GM12878 (cell line): ENCODE measurements around the gene OTOS. TPM values are rescaled to one million over a fixed set of nuclear protein-coding genes. Genes with fewer than 3 reads are reported as not detected.

Source experiments
- ATAC-seq: fragments of 200-7000 bp; cut with Tn5 transposase; 3 replicates; pipeline ENCODE4 v1.9.1; 2020; ENCODE audit warnings: mild to moderate bottlenecking, moderate library complexity
- BruUV-seq: library from RNA; stranded (reverse); fragments of 400-500 nt; replicated peaks from 2 replicates; lab custom pipeline; 2021; lab: Mats Ljungman, UMichigan
- CTCF ChIA-PET: fragments of 300-600 bp; sonication (Branson Sonifier 250); formaldehyde crosslinking; extraction: SDS; loops from one replicate; lab custom pipeline; 2021; ENCODE audit warnings: inconsistent platforms; lab: Yijun Ruan, JAX
- POLR2A ChIA-PET: fragments of 350-600 bp; formaldehyde crosslinking; extraction: SDS; loops from one replicate; lab custom pipeline; 2021; ENCODE audit warnings: inconsistent platforms; lab: Charles Lee
- RAD21 ChIA-PET: fragments of 300-600 bp; sonication (Branson Sonifier 250); formaldehyde crosslinking; loops from one replicate; lab custom pipeline; 2023; ENCODE audit warnings: antibody characterized with exemption; ENCODE audit not compliant: unreplicated experiment; lab: Charles Lee
- SMC1A ChIA-PET: fragments of 300-600 bp; sonication (Branson Sonifier 250); formaldehyde crosslinking; loops from one replicate; lab custom pipeline; 2023; ENCODE audit not compliant: unreplicated experiment, uncharacterized antibody; lab: Charles Lee
- DNase-seq: peaks from one replicate; pipeline ENCODE4 v3.0.0-alpha.2; 2011; ENCODE audit warnings: low read depth, low spot score
- FAIRE-seq: peaks from 3 replicates; lab custom pipeline; 2011; peaks lifted over from hg19 to GRCh38; lab: Jason Lieb, UNC
- H2AFZ ChIP-seq: 2 replicates; pipeline ENCODE4 v1.6.0; 2011; ENCODE audit warnings: low read depth, low read length, control low read depth; ENCODE audit not compliant: control insufficient read depth
- H3K27ac ChIP-seq: 2 replicates; pipeline ENCODE4 v1.5.1; 2011; ENCODE audit warnings: control low read depth; ENCODE audit not compliant: control insufficient read depth, insufficient read depth
- H3K27me3 ChIP-seq, 2 experiments: replicated peaks in 1 of 2; 2 replicates each; pipeline versions ENCODE4 v1.6.0 to v1.6.1; 2011; ENCODE audit warnings: low read length in 1 of 2; ENCODE audit not compliant: control insufficient read depth in 2 of 2, insufficient read depth in 2 of 2
- H3K36me3 ChIP-seq, 2 experiments: 2 replicates each; pipeline ENCODE4 v1.5.1; 2011; ENCODE audit warnings: low read length in 1 of 2; ENCODE audit not compliant: control insufficient read depth in 2 of 2, insufficient read depth in 2 of 2
- H3K4me1 ChIP-seq: 2 replicates; pipeline ENCODE4 v1.6.1; 2011; ENCODE audit warnings: mild to moderate bottlenecking, low read length, moderate library complexity, mixed read lengths; ENCODE audit not compliant: control insufficient read depth, insufficient read depth
- H3K4me2 ChIP-seq: 2 replicates; pipeline ENCODE4 v1.6.0; 2011; ENCODE audit warnings: control low read depth; ENCODE audit not compliant: control insufficient read depth, insufficient read depth
- H3K4me3 ChIP-seq: fragments of 200-600 bp; sonication (generic); 2 replicates; pipeline ENCODE4 v1.5.1; 2016
- H3K79me2 ChIP-seq: 2 replicates; pipeline ENCODE4 v1.6.0; 2011; ENCODE audit warnings: low read length; ENCODE audit not compliant: control insufficient read depth, insufficient read depth
- H3K9ac ChIP-seq: 2 replicates; pipeline ENCODE4 v1.8.0; 2011; ENCODE audit warnings: low read length, control low read depth, mixed read lengths; ENCODE audit not compliant: control insufficient read depth, insufficient read depth
- H3K9me3 ChIP-seq: replicated peaks from 3 replicates; pipeline ENCODE4 v1.5.1; 2011; ENCODE audit warnings: mild to moderate bottlenecking, low read length; ENCODE audit not compliant: control insufficient read depth, insufficient read depth
- H4K20me1 ChIP-seq: 2 replicates; pipeline ENCODE4 v1.6.0; 2011; ENCODE audit not compliant: control insufficient read depth, insufficient read depth
- BACH1 ChIP-seq: fragments of 450-650 bp; IDR thresholded peaks from 2 replicates; pipeline ENCODE4 v1.6.1; 2017; ENCODE audit warnings: mild to moderate bottlenecking, borderline replicate concordance
- CREM ChIP-seq: IDR thresholded peaks from 2 replicates; pipeline ENCODE4 v1.6.1; 2014; ENCODE audit warnings: antibody characterized with exemption, low read depth
- FOS ChIP-seq: IDR thresholded peaks from 3 replicates; pipeline ENCODE4 v1.6.1; 2011; ENCODE audit warnings: borderline replicate concordance; ENCODE audit not compliant: insufficient read length; ENCODE audit errors: extremely low read depth
- KDM1A ChIP-seq: fragments of 200-600 bp; sonication (generic); IDR thresholded peaks from 2 replicates; pipeline ENCODE4 v1.6.1; 2016; ENCODE audit warnings: borderline replicate concordance
- KLF5 ChIP-seq: fragments of 450-650 bp; IDR thresholded peaks from 2 replicates; pipeline ENCODE4 v1.6.1; 2014; ENCODE audit warnings: mild to moderate bottlenecking; ENCODE audit not compliant: partially characterized antibody
- NBN ChIP-seq: fragments of 450-650 bp; IDR thresholded peaks from 2 replicates; pipeline ENCODE4 v1.6.1; 2016
- NR2F1 ChIP-seq: fragments of 450-650 bp; conservative IDR thresholded peaks from 2 replicates; pipeline ENCODE4 v1.6.1; 2017; ENCODE audit warnings: mild to moderate bottlenecking
- POLR2AphosphoS2 ChIP-seq: IDR thresholded peaks from 2 replicates; pipeline ENCODE4 v1.6.1; 2011; ENCODE audit warnings: low read depth, mild to moderate bottlenecking, low read length, improper control_type of control experiment, moderate library complexity
- POU2F2 ChIP-seq: IDR thresholded peaks from 3 replicates; pipeline ENCODE4 v1.6.1; 2011; ENCODE audit warnings: low read depth, mild to moderate bottlenecking, low read length, borderline replicate concordance
- PRDM15 ChIP-seq: fragments of 450-650 bp; formaldehyde crosslinking; IDR thresholded peaks from 2 replicates; pipeline ENCODE4 v1.4.0; 2020; ENCODE audit warnings: mild to moderate bottlenecking, moderate library complexity
- TAF1 ChIP-seq: IDR thresholded peaks from 2 replicates; pipeline ENCODE4 v1.6.1; 2011; ENCODE audit warnings: mild to moderate bottlenecking, low read depth, low read length, borderline replicate concordance
- TARDBP ChIP-seq: IDR thresholded peaks from 2 replicates; pipeline ENCODE4 v1.6.1; 2016; ENCODE audit warnings: borderline replicate concordance
- WRNIP1 ChIP-seq: IDR thresholded peaks from 2 replicates; pipeline ENCODE4 v1.6.1; 2011; ENCODE audit warnings: low read depth, low read length, improper control_type of control experiment, borderline replicate concordance
- ZNF622 ChIP-seq: fragments of 450-650 bp; IDR thresholded peaks from 2 replicates; pipeline ENCODE4 v1.6.1; 2017; ENCODE audit warnings: mild to moderate bottlenecking, inconsistent platforms
- WGBS: methylation state at CpG from one replicate; pipeline ENCODE4 v1.1.6; 2016; ENCODE audit warnings: low lambda C conversion rate; ENCODE audit not compliant: insufficient replicate concordance, insufficient coverage; ENCODE audit errors: missing lambda C conversion rate; 5-methylcytosine and 5-hydroxymethylcytosine counted together
- in situ Hi-C: fragments of 300-500 bp; cut with MboI; formaldehyde crosslinking; loops from 9 replicates; pipeline ENCODE4 v1.14.3; 2018; ENCODE audit warnings: mixed read lengths
- intact Hi-C: fragments of 100-400 bp; cut with micrococcal nuclease; formaldehyde crosslinking; loops from one replicate; pipeline ENCODE4 v1.14.2; 2022; ENCODE audit not compliant: unreplicated experiment
- polyA plus RNA-seq, 11 experiments: library from polyadenylated mRNA; depleted of rRNA in 4 of 11; unstranded in 6 of 11; stranded (reverse) in 5 of 11; fragments of >200 nt; fragmentation: Nextera tagmentation in 4 of 11; fragmentation: Illumina TruSeq in 1 of 11; extraction: Ambion mirVana in 4 of 11; extraction: Trizol in 1 of 11; gene quantifications; 1 replicate in 1 of 11; 2 replicates in 10 of 11; pipeline versions ENCODE4 v1.2.1 to v1.2.3, GENCODE V29; 2011 to 2016; ENCODE audit warnings: inconsistent platforms in 2 of 11, missing spikeins in 2 of 11, low read depth in 1 of 11
- total RNA-seq, 4 experiments: library from RNA; depleted of rRNA in 3 of 4; stranded (reverse); fragments of >200 nt in 3 of 4; fragmentation: Illumina TruSeq in 1 of 4; extraction: Trizol in 1 of 4; gene quantifications; 2 replicates each; pipeline versions ENCODE4 v1.2.1 to v1.2.3, GENCODE V29; 2013 to 2021

The OTOS gene
- total and polyA plus RNA-seq, 10 of the 15 experiments (the other 5 are each of a cell fraction or from before 2014, with no cell fraction given), result not detected

- peak overlapping the region; percentile 96 for H3K9ac ChIP-seq
- FAIRE-seq (no peak), ATAC-seq (peak; percentile 16; the same call in 2 of the 3 replicates), DNase-seq (no peak)
- no peak for TF ChIP-seq FOS
- 0 out of 2 replicates have a peak, but pooled peaks have one; percentile 7 for TF ChIP-seq NR2F1
- TF ChIP-seq NBN, result no peak
- TF ChIP-seq POU2F2, result no peak
- peaks cover 3 to 12% of the 10 kb centered on the region in 2 experiments; a peak in 3 of 4 replicates for H3K36me3 ChIP-seq
- CTCF ChIA-PET, result no interaction called here
- no TSS peak for BruUV-seq
- H3K9me3 ChIP-seq, result no peaks in the 10 kb centered on the region
- peak overlapping the region; percentile 96 for H3K4me3 ChIP-seq
- no peaks in the 10 kb centered on the region for H4K20me1 ChIP-seq
- RAD21 ChIA-PET, result no interaction called here
- SMC1A ChIA-PET, result no interaction called here
- peaks cover 0 to 2% of the 10 kb centered on the region in 2 experiments; a peak in 1 of 4 replicates for H3K27me3 ChIP-seq
- in situ Hi-C loops (no loop called here), intact Hi-C loops (no loop called here)
- H3K4me2 ChIP-seq, result peak overlapping the region; percentile 88
- H3K79me2 ChIP-seq, result peaks cover 19% of the 10 kb centered on the region
- peak overlapping the region; percentile 91 for H2AFZ ChIP-seq
- H3K4me1 ChIP-seq, result no peaks in the 10 kb centered on the region; the same call in 1 of the 2 replicates
- no peak overlapping the region for H3K27ac ChIP-seq
- POLR2A ChIA-PET, result no interaction called here
- WGBS, result 30% methylated on average over 35 of the region's 36 CpGs
Observed at GRCh38 chr2:240136671-240137292, 3.7 kb downstream of the OTOS start.

DNA sequence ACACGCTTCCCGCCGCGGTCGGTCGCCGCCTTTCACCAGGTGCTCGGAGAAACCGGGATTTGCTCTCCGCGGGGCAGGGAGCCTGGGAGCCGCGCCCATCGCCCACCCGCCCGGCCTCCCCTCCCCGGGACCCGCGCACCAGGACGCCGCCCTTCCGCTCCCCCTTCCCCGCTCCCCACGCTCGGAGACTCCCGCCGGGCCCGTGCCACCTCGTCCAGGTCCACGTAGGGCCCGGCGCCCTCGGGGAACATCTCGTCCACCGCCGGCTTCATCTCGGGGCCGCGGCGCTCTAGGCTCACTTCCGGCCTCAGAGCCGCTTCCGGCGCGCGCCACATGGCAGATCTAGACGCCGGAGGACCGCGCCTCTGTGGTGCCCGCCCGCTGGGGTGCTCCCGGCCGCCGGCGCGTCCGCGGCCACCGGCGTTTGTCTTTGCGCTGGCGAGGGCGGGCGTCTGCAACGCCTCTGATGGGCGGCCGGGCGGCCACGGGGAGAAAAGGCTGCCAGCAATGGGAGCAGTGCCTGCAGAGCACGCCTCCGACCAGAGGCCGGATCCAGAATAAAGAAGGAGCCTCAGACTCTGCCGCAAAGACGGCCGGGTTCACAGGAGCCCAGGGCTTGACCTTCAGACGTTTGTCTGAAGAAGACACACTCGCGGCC lies 4.3 kb downstream of the OTOS start, which contains the start of gene COPS9:
Gene COPS9, minus strand, starts transcription at position 293 of the 658 bp plus-strand sequence. Its CDS starts 21 bp downstream, at position 272.
- Histone ChIP-seq H3K4me2 (peak within 1 kb of the TSS; percentile 88), H4K20me1 (no peaks in the 10 kb centered on the region), H3K4me3 (peak within 1 kb of the TSS; percentile 96), H3K9ac (peak within 1 kb of the TSS; percentile 96), H3K36me3 (peaks cover 4 to 13% of the 10 kb centered on the region in 2 experiments; a peak in 3 of 4 replicates), H3K27ac (peak within 1 kb of the TSS; percentile 54), H3K27me3 (no peaks in the 10 kb centered on the region; a peak in 1 of 4 replicates), H3K4me1 (no peaks in the 10 kb centered on the region; the same call in 1 of the 2 replicates), H2AFZ (peak within 1 kb of the TSS; percentile 91), H3K9me3 (no peaks in the 10 kb centered on the region), H3K79me2 (peaks cover 19% of the 10 kb centered on the region)
- in situ Hi-C loops (no loop called here), intact Hi-C loops (no loop called here)
- DNase-seq, result peak; percentile 27
- POLR2A ChIA-PET, result no interaction called here
- peak; percentile 99 for ATAC-seq
- FAIRE-seq, result peak; percentile 81
- WGBS, result under 1% methylated on average over 59 of the region's 79 CpGs
- SMC1A ChIA-PET, result no interaction called here
- no TSS peak for BruUV-seq
- RAD21 ChIA-PET, result no interaction called here
- CTCF ChIA-PET, result no interaction called here
- peak; percentile 79; the same call in 1 of the 2 replicates for TF ChIP-seq TAF1
- TF ChIP-seq PRDM15 (CRISPR knock-in tag), result no peak
- no peak for TF ChIP-seq KDM1A
- no peak for TF ChIP-seq WRNIP1
- TF ChIP-seq BACH1, result no peak
- peak; percentile 65 for TF ChIP-seq CREM
- 0 out of 2 replicates have a peak, but pooled peaks have one; percentile 58 for TF ChIP-seq TARDBP
- no peak for TF ChIP-seq ZNF622
- TF ChIP-seq KLF5, result no peak
- TF ChIP-seq POLR2AphosphoS2, result peak; percentile 60; the same call in 1 of the 2 replicates
